GM18909 (cell line): ENCODE data around the gene PADI4.

Source experiments
- ATAC-seq: cut with Tn5 transposase; IDR thresholded peaks from one replicate; pipeline ENCODE4 v1.9.1; 2021; ENCODE audit warnings: mild to moderate bottlenecking; ENCODE audit not compliant: unreplicated experiment, poor library complexity

PADI4 gene, protein sequence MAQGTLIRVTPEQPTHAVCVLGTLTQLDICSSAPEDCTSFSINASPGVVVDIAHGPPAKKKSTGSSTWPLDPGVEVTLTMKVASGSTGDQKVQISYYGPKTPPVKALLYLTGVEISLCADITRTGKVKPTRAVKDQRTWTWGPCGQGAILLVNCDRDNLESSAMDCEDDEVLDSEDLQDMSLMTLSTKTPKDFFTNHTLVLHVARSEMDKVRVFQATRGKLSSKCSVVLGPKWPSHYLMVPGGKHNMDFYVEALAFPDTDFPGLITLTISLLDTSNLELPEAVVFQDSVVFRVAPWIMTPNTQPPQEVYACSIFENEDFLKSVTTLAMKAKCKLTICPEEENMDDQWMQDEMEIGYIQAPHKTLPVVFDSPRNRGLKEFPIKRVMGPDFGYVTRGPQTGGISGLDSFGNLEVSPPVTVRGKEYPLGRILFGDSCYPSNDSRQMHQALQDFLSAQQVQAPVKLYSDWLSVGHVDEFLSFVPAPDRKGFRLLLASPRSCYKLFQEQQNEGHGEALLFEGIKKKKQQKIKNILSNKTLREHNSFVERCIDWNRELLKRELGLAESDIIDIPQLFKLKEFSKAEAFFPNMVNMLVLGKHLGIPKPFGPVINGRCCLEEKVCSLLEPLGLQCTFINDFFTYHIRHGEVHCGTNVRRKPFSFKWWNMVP

DNA sequence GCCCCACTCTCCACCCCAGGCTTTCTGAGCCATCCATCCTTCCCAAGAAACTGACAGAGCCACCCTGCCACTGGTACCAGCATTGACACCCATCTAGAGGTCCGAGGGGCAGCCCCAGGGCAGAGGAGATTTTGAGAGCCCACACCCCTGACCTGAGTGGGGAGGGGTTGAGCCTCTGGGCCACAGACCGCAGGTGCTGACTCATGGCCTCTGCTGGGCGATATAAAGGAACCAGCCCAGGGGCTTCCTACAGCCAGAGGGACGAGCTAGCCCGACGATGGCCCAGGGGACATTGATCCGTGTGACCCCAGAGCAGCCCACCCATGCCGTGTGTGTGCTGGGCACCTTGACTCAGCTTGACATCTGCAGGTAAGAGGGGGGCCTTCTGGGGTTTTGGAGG is at the start of gene PADI4:
Gene PADI4 (plus strand): TSS at position 252 of the 400 bp plus-strand sequence. CDS start 26 bp downstream, at position 278.
- no peak for ATAC-seq

DNA sequence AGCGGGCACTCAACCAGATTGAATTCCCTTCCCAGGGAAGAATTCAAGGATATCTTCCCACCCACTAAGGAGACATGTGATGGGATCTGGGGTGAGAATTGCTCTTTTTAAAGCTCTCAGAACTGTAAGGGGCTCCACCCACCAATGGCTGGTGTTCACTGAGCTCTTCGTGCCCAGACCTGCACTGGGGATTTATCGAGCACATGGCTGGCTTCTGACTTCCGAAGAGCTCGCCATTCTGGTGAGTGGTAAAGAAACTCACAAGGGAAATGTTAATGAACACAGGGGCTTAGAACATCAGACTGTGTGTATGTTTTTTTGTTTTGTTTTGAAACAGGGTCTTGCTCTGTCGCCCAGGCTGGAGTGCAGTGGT is 49.3 kb upstream of the PADI4 start:
- ATAC-seq: no peak

DNA sequence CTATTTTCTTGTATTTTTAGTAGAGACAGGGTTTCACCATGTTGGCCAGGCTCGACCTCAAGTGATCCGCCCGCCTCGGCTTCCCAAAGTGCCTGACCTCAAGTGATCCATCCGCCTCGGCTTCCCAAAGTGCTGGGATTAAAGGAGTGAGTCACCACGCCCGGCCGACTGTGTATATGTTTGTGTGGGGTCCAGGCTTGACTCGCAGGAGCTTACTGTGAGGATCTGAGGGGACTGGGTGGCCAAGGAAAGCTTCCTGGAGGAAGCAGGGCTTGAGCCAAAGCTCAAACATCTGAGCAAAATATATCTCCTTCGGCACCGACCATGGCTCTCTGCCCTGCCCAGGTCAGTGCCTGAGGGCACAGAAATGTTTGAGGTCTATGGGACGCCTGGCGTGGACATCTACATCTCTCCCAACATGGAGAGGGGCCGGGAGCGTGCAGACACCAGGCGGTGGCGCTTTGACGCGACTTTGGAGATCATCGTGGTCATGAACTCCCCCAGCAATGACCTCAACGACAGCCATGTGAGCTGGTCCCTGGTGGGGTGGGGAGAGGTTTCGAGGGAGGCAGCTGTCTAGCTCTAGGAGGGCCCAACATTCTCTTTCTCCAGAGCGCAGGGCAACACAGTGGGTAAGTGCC is 48.6 kb upstream of the PADI4 start:
- ATAC-seq: no peak

DNA sequence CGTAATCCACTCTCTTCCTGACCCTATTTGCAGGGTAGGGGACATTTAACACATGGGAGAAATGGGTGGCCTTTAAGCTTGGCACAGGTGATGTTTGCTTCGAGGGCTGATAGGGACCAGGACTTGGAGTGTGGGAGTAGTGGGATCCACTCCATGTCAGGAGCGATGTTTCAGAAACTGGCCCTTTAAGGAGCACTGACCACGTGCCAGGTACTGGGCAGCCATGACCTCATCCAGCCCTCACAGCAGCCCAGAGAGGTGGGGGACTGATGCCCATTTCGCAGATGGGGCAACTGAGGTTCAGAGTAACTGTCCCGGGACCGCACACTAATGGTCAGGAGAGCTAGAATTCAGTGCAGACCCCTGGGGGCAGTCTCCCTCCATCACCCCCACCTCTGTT is 47.7 kb upstream of the PADI4 start:
- ATAC-seq: no peak

DNA sequence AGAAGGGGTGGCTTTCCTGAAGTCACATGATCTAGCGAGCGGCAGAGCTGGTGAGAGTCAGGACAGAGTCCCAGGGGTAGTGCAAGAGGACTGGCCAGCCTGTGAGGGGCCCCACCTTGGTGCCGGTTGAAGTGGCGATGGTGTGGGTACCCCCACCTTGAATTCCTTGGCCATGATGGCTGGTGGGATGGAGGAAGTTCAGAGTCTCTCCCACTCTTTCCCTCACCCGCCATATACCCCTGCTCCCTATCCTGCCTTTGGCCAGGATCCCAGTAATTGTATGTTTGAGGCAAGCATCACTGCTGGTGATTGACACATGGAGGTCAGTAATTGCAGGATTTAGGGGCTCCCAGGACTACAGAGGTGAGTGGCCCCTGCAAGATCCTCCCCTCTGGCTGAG is 47.3 kb upstream of the PADI4 start:
- ATAC-seq: no peak

DNA sequence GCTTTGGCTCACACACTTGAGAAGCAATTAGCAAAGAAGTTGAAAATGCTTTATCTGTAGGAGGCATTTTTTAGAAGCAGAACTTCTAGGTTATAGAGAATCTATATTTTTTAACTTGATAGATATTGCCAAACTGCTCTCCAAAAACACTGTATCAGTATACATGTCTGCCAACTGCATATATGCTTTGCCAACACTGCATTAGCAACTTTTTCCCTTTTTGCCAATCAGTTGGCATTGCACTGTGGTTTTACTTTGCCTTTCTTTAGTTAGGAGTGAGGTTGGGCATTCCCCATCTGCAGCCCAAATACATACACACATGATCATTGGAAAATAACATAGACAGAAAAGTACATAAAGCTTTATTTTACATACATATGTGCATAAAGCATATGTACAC is 44.1 kb upstream of the PADI4 start:
- ATAC-seq: no peak

DNA sequence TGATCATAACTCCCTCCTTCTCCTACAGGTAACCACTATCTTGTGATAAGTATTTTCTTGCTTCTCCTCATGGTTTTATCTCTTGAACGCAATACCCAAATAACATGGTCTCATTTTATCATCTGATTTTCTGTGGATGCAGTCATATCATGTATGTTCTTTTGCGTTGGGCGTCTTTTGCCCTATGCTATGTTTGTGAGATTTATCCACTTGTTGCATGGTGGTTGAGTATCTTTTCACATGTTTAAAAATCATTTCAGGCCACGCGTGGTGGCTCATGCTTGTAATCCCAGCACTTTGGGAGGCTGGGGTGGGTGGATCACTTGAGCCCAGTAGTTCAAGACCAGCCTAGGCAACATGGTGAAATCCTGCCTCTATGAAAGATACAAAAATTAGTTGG is 43.5 kb upstream of the PADI4 start:
- no peak for ATAC-seq

DNA sequence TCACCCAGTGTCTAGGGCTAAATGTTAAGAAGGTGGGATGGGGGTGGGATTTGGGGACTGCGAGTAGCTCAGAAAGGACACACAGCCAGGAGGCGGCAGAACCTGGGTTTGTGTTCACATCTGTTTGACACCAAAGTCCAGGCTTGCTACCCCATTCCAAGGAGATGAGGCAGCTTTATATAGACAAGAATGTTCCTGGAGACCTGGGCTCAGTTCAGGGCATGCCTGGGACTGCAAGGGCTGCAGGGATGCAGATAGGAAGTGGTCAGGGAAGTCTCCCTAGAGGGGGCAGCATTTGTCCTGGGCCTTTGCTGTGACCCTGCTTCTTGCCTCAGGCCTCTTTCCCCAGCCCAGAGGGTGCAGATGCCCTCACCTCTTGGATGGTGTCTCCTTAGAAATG is 42.8 kb upstream of the PADI4 start:
- ATAC-seq: no peak

DNA sequence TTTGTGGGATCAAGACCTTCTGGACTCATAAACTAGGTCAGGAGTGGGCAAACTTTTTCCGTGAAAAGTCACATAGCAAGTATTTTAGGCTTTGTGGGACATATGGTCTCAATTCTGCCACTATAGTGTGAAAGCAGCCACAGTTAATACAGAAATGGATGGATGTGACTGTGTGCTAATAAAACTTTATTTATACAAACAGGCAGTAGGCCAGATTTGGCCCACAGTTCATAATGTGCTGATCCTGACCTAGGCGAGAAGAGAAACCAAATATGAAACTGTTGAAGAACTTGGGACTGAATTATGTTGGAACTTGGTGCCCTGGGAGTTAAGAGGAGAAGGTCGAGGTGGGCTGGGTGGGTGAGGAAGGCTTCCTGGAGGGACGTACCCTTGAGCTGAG is 42.0 kb upstream of the PADI4 start:
- ATAC-seq: no peak

DNA sequence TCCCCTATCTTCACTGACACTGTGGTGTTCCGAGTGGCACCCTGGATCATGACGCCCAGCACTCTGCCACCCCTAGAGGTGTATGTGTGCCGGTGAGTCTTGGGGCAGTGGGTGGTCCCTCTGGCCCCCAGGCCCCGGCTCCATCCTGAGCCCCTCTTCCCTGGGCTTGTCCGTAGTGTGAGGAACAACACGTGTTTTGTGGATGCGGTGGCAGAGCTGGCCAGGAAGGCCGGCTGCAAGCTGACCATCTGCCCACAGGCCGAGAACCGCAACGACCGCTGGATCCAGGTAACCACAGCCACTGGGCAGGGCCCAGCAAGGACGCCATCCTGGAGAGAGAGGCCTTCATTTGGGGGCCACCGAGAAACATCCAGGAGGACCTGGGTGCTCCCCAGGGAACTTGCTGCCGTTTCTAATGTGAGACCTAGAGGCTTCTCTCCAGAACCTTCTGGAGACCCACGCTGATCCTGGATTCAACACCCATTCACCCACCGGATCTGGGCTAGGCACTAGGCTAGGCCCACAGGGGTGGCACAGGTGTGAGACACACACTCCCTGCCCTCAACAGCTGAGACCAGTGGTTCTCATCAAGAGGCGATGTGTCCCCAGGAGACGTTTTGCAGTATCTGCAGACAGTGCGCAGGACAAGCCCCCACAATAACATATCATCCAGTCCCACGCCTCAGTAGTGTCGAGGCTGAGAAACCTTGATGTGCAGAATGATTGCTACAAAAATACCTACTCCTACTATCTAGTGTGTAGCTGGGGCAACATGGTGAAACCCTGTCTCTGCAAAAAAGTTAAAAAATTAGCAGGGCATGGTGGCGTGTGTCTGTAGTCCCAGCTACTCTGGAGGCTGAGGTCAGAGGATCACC is 36.9 kb upstream of the PADI4 start:
- ATAC-seq: no peak

DNA sequence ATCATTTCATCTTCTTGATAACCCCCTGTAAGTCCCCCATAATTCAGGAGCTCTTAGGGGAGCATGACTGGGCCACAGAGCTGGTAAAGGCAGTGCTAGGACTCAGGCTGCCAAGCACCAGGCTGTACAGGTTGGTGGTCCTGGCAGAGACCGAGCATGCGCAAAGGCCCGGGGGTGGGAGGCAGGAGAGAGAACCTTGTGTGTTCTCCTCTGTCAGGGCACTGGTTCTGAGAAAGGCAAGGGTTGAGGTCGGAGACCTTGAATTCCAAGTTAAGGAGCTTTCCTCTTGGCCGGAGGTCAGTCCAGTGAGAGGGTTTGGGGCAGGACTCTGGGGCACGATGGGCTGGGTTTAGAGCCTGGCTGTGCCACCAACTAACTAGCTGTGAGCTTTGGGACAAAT is 35.9 kb upstream of the PADI4 start:
- no peak for ATAC-seq

DNA sequence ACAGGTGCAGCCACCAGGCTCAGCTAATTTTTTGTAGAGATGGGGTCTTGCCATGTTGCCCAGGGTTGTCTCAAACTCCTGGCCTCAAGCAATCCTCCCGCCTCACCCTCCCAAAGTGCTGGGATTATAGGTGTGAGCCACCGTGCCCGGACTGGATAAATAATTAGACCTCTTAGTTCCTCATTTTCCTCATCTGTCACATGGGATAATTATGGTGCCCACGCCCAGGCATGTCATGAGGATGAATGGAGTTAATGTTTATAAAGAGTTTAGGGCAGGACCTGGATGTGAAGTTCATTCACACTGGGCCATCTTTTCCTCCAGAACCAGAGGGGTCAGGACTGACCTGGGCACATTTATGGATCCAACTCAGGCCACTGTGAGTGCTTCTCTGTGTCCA is 35.4 kb upstream of the PADI4 start:
- ATAC-seq: no peak

DNA sequence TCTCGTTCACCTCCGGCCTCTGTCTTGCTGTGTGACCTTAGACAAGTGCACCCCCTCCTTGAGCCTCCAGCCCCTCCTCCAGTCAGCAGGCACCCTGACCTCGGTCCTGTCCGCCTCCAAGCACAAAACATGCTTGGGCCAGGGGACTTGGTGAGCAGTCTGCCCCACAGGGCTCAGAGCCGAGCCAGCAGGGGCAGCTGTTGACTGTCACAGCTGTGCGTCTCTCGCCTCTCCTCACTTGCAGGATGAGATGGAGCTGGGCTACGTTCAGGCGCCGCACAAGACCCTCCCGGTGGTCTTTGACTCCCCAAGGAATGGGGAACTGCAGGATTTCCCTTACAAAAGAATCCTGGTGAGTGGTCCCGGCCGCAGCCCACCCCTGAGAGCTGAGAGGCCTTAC is 34.9 kb upstream of the PADI4 start:
- no peak for ATAC-seq

DNA sequence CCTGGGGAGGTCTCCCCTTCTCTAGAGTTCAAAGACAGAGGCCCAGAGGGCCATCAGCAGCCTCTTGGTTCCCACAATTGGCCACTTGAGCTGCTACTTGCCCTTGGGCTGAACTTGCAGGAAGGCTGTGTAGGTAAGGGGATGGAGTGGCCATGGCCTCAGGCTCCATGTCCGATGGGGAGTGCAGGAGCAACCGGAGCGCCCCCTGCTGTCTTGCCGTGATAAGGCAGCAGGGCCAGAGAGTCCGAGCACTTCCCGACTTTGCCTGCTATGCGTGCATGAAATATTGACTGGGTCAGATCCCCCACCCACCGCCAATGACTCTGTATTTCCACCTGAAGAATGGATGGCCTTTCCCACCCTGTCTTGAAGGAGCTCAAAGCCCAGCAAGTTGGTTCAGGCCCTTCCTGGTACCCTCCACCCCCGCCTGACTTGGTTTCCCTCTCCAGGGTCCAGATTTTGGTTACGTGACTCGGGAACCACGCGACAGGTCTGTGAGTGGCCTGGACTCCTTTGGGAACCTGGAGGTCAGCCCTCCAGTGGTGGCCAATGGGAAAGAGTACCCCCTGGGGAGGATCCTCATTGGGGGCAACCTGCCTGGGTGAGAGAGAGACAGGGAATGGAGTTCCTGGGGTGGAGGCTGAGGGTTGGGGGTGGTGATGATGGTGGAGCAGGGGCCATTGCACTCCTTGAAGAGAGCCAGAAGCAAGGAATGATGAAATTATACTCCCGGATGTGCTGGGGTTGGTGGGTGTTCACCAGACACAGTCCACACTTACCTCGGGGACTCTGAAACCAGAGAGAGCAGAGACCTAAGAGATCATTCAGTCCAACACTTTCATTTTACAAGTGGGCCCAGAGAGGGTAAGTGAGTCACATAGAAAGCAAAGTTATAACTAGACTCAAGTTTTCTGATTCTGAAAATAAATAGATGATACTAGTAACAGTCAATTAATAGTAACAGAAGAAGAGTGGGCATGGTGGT is 33.5 kb upstream of the PADI4 start:
- ATAC-seq: no peak

DNA sequence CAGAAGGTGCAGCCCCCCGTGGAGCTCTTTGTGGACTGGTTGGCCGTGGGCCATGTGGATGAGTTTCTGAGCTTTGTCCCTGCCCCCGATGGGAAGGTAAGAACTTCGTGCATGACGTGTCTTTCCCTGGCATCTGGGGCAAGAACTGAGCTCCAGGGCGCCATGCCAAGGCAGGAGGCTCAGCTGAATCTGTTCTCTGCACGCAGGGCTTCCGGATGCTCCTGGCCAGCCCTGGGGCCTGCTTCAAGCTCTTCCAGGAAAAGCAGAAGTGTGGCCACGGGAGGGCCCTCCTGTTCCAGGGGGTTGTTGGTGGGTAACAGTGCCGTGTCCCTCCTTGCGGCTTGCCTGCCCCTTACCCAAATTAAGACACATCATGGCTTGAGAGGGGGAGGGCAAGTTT is 31.4 kb upstream of the PADI4 start:
- ATAC-seq: no peak

DNA sequence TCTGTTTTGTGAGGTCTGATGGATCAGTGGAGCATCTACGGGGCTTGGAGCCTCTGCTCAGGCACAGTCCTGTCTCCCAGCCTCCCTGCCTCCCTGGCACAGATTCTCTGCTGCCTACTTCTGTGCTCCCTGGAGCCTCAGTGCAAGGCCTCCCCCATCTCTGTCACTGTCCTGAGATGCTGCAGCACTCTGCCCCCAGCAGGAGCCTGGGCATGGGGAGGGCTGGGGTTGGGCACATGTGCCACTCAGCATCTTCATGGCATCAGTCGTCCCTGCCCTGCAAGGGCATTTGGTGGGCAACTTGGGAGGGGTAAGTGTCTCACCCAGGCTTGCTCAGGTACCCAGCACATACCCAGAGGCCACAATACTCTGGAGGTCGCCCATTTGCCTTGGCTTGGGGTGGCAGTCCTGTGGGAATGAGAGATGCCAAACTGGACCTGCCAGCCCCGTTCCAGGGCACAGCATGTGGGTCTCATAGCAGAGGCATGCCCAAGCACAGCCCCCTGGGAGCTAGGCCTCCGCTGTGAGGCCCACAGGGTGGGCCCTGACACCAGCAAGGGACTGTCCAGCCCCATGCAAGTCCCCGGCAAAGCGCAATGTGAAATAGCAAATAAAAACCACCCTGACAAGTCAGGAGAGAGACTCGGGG is 30.4 kb upstream of the PADI4 start:
- ATAC-seq: no peak

DNA sequence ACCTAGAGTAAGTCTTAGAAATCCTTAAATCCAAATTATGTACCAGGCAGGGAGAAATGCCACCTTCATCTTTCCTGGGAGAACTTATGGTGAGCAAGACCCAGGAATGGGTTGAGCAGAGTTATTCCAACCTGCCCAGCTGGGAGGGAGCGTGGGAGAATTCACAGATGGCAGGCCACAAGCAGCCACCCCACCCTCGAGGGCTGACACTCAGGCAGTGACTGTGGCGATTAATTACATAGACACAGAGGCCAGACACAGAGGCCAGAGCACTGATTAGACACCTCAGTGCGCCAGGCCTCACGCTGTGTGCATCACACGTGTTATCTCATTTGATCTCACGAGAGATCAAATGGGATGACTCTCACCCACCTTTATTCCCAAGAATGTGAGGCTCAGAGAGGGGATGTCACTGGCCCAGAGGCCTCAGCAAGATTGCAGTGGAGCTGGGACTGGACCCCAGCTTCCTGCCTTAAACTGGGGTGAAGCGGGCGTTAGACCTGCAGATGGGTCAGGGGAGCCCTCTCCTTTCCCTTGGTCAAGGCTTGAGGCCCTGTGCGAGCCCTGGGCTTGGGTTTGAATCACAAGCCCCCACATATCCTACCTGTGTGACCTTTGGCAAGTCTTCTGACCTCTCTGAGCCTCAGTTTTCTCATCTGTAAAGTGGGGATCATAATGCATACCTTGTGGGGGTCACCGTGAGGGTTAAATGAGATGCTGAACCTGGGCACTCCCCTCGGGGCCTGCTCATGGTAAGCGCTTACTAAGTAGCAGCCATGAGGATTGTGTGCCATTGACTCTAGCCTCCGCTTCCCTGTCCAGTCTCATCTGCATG is 28.8 kb upstream of the PADI4 start:
- ATAC-seq: no peak

DNA sequence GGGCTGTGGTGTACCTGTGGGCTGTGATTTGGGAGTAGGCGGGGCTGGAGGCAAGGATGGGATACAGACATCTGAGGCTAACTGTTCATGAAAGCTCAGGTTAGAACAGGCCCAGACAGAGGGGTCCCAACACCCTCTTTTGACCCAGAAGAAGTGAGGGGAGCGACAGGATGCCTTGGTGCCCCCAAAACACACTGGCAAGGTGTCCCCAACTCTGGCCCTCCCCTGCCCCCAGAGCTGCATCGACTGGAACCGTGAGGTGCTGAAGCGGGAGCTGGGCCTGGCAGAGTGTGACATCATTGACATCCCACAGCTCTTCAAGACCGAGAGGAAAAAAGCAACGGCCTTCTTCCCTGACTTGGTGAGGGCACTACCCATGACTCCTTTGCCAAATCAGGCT is 27.6 kb upstream of the PADI4 start:
- ATAC-seq: no peak
